Measurements from ENCODE around the gene ZNF341.

DNA sequence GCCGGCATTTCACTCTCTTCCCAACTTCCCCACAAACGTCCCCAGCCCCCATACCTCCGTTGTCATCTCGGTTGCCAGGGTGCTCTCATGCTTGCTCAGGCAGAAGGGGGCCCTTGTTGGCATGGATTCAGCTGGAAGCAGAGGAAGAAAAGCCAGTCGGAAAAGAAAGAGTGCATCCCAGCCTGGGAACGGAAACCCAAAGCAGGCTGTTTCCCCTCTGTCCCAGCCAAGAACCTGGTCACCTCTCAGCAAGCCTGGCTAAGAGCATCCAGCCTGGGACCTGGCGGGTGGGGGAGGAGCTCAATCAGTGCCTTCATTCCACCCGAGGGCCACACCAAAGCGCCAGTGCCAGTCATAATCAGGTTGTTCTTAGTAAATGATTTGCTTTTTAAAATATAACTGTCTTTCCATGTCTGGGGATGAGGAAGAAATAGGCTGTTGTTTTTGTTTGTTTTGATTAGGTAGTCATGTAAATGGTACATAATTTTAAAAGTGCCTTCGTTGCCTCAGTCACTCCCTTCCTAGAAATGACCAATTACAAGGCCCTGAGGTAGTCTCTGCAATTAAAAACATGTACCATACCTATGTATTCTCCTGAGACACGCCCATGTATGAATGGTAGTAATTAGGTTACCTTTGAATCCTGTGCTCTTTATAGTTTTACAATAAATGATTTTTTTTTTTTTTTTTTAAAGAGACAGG lies 100.5 kb downstream of the ZNF341 start:
- TF ChIP-seq, protein P1, sequence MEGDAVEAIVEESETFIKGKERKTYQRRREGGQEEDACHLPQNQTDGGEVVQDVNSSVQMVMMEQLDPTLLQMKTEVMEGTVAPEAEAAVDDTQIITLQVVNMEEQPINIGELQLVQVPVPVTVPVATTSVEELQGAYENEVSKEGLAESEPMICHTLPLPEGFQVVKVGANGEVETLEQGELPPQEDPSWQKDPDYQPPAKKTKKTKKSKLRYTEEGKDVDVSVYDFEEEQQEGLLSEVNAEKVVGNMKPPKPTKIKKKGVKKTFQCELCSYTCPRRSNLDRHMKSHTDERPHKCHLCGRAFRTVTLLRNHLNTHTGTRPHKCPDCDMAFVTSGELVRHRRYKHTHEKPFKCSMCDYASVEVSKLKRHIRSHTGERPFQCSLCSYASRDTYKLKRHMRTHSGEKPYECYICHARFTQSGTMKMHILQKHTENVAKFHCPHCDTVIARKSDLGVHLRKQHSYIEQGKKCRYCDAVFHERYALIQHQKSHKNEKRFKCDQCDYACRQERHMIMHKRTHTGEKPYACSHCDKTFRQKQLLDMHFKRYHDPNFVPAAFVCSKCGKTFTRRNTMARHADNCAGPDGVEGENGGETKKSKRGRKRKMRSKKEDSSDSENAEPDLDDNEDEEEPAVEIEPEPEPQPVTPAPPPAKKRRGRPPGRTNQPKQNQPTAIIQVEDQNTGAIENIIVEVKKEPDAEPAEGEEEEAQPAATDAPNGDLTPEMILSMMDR (conservative IDR thresholded peaks at IDR 0.05; ENCODE audit: low read depth in 2 of 2) = no peak
- TF ChIP-seq POLR2AphosphoS5 (IDR thresholded peaks at IDR 0.05; ENCODE audit: low read depth) (no peak), ZNF114 (CRISPR knock-in tag; IDR thresholded peaks at IDR 0.05) (no peak), CREB1 (CRISPR knock-in tag; IDR thresholded peaks at IDR 0.05; ENCODE audit: low read depth) (no peak), NANOG (IDR thresholded peaks at IDR 0.05; ENCODE audit: borderline replicate concordance) (no peak), EZH2phosphoT487 (IDR thresholded peaks at IDR 0.05; ENCODE audit: unreplicated experiment) (no peak), EZH2 (IDR thresholded peaks at IDR 0.05; ENCODE audit: low read depth, unreplicated experiment) (no peak)
- TF ChIP-seq, protein P2, sequence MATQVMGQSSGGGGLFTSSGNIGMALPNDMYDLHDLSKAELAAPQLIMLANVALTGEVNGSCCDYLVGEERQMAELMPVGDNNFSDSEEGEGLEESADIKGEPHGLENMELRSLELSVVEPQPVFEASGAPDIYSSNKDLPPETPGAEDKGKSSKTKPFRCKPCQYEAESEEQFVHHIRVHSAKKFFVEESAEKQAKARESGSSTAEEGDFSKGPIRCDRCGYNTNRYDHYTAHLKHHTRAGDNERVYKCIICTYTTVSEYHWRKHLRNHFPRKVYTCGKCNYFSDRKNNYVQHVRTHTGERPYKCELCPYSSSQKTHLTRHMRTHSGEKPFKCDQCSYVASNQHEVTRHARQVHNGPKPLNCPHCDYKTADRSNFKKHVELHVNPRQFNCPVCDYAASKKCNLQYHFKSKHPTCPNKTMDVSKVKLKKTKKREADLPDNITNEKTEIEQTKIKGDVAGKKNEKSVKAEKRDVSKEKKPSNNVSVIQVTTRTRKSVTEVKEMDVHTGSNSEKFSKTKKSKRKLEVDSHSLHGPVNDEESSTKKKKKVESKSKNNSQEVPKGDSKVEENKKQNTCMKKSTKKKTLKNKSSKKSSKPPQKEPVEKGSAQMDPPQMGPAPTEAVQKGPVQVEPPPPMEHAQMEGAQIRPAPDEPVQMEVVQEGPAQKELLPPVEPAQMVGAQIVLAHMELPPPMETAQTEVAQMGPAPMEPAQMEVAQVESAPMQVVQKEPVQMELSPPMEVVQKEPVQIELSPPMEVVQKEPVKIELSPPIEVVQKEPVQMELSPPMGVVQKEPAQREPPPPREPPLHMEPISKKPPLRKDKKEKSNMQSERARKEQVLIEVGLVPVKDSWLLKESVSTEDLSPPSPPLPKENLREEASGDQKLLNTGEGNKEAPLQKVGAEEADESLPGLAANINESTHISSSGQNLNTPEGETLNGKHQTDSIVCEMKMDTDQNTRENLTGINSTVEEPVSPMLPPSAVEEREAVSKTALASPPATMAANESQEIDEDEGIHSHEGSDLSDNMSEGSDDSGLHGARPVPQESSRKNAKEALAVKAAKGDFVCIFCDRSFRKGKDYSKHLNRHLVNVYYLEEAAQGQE (IDR thresholded peaks at IDR 0.05; ENCODE audit: unreplicated experiment) = no peak
- TF ChIP-seq, protein P3, sequence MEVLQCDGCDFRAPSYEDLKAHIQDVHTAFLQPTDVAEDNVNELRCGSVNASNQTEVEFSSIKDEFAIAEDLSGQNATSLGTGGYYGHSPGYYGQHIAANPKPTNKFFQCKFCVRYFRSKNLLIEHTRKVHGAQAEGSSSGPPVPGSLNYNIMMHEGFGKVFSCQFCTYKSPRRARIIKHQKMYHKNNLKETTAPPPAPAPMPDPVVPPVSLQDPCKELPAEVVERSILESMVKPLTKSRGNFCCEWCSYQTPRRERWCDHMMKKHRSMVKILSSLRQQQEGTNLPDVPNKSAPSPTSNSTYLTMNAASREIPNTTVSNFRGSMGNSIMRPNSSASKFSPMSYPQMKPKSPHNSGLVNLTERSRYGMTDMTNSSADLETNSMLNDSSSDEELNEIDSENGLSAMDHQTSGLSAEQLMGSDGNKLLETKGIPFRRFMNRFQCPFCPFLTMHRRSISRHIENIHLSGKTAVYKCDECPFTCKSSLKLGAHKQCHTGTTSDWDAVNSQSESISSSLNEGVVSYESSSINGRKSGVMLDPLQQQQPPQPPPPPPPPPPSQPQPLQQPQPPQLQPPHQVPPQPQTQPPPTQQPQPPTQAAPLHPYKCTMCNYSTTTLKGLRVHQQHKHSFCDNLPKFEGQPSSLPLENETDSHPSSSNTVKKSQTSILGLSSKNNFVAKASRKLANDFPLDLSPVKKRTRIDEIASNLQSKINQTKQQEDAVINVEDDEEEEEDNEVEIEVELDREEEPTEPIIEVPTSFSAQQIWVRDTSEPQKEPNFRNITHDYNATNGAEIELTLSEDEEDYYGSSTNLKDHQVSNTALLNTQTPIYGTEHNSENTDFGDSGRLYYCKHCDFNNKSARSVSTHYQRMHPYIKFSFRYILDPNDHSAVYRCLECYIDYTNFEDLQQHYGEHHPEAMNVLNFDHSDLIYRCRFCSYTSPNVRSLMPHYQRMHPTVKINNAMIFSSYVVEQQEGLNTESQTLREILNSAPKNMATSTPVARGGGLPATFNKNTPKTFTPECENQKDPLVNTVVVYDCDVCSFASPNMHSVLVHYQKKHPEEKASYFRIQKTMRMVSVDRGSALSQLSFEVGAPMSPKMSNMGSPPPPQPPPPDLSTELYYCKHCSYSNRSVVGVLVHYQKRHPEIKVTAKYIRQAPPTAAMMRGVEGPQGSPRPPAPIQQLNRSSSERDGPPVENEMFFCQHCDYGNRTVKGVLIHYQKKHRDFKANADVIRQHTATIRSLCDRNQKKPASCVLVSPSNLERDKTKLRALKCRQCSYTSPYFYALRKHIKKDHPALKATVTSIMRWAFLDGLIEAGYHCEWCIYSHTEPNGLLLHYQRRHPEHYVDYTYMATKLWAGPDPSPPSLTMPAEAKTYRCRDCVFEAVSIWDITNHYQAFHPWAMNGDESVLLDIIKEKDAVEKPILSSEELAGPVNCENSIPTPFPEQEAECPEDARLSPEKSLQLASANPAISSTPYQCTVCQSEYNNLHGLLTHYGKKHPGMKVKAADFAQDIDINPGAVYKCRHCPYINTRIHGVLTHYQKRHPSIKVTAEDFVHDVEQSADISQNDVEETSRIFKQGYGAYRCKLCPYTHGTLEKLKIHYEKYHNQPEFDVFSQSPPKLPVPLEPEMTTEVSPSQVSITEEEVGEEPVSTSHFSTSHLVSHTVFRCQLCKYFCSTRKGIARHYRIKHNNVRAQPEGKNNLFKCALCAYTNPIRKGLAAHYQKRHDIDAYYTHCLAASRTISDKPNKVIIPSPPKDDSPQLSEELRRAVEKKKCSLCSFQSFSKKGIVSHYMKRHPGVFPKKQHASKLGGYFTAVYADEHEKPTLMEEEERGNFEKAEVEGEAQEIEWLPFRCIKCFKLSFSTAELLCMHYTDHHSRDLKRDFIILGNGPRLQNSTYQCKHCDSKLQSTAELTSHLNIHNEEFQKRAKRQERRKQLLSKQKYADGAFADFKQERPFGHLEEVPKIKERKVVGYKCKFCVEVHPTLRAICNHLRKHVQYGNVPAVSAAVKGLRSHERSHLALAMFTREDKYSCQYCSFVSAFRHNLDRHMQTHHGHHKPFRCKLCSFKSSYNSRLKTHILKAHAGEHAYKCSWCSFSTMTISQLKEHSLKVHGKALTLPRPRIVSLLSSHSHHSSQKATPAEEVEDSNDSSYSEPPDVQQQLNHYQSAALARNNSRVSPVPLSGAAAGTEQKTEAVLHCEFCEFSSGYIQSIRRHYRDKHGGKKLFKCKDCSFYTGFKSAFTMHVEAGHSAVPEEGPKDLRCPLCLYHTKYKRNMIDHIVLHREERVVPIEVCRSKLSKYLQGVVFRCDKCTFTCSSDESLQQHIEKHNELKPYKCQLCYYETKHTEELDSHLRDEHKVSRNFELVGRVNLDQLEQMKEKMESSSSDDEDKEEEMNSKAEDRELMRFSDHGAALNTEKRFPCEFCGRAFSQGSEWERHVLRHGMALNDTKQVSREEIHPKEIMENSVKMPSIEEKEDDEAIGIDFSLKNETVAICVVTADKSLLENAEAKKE (CRISPR knock-in tag; IDR thresholded peaks at IDR 0.05) = no peak

All from GM23338 (cell line).